OCI-LY1 (cell line): ENCODE measurements around the gene FOXP3.

Experiments used
- CTCF ChIP-seq: fragments of 200-600 bp; sonication (generic), shearing (Covaris generic); IDR thresholded peaks from 2 replicates; pipeline ENCODE4 v1.5.1; 2017; ENCODE audit warnings: mild to moderate bottlenecking, antibody characterized with exemption, low read length, moderate library complexity, mixed read lengths
- EZH2 ChIP-seq: fragments of 200-600 bp; sonication (generic), shearing (Covaris generic); IDR thresholded peaks from 2 replicates; pipeline ENCODE4 v1.8.0; 2017; ENCODE audit warnings: borderline replicate concordance, mixed run types, mild to moderate bottlenecking, antibody characterized with exemption, low read length, moderate library complexity, mixed read lengths

GRCh38 chrX:49260221-49260985 lies 4.1 kb downstream of the FOXP3 start:
- TF ChIP-seq CTCF (no peak), EZH2 (no peak)
